Thymus (tissue), 11 donors: Measurements from ENCODE around the gene CEACAM18. TPM values are rescaled to one million over a fixed set of nuclear protein-coding genes. Genes with fewer than 3 reads are reported as not detected.

ENCODE experiments used
- DNase-seq, 9 donors: peaks; one replicate each; pipeline ENCODE4 v3.0.0-alpha.2; 2013; ENCODE audit warnings: low spot score in 9 of 9, low read depth in 6 of 9, missing footprints in 1 of 9
- H3K27ac ChIP-seq, 2 donors: one replicate each; pipeline ENCODE4 v1.5.1; 2013; ENCODE audit warnings: control low read depth in 1 of 2, low read depth in 1 of 2, low read length in 1 of 2, mild to moderate bottlenecking in 1 of 2, moderate library complexity in 1 of 2
- H3K27me3 ChIP-seq, 2 donors: one replicate each; pipeline ENCODE4 v1.5.1; 2013; ENCODE audit warnings: low read length in 1 of 2; ENCODE audit not compliant: control insufficient read depth in 2 of 2, insufficient read depth in 1 of 2
- H3K36me3 ChIP-seq, 2 donors: one replicate each; pipeline ENCODE4 v1.5.1; 2013; ENCODE audit warnings: low read length in 1 of 2, mild to moderate bottlenecking in 1 of 2, moderate library complexity in 1 of 2; ENCODE audit not compliant: control insufficient read depth in 2 of 2, insufficient read depth in 2 of 2
- H3K4me1 ChIP-seq, 2 donors: one replicate each; pipeline ENCODE4 v1.5.1; 2013; ENCODE audit warnings: low read length in 2 of 2; ENCODE audit not compliant: control insufficient read depth in 2 of 2, insufficient read depth in 2 of 2
- H3K4me3 ChIP-seq, 2 donors: one replicate each; pipeline ENCODE4 v1.5.1; 2013; ENCODE audit warnings: low read length in 2 of 2, control low read depth in 1 of 2, mild to moderate bottlenecking in 1 of 2
- H3K9me3 ChIP-seq, 2 donors: one replicate each; pipeline ENCODE4 v1.5.1; 2013; ENCODE audit warnings: low read length in 1 of 2, mild to moderate bottlenecking in 1 of 2; ENCODE audit not compliant: control insufficient read depth in 2 of 2, insufficient read depth in 1 of 2
- WGBS: extraction: QIAGEN DNeasy Blood & Tissue Kit; methylation state at CpG from one replicate; pipeline ENCODE4 v1.1.7; 2013; 5-methylcytosine and 5-hydroxymethylcytosine counted together
- polyA plus RNA-seq: library from polyadenylated mRNA; stranded (reverse); fragments of 200-250 nt; gene quantifications from one replicate; pipeline ENCODE4 v1.2.3, GENCODE V29; 2013
- total RNA-seq: library from RNA; stranded (reverse); fragments of 120-200 nt; gene quantifications from one replicate; pipeline ENCODE4 v1.2.4, GENCODE V29; 2013
- donor health status: healthy.

CEACAM18 gene
- total and polyA plus RNA-seq, 2 donors, result not detected

- no peak for DNase-seq
- Histone ChIP-seq H3K4me3 (no peak overlapping the region), H3K9me3 (no peaks in the 10 kb centered on the region), H3K27ac (no peak overlapping the region), H3K4me1 (peaks cover 0 to 4% of the 10 kb centered on the region in 2 donors), H3K27me3 (peaks cover 0 to 6% of the 10 kb centered on the region in 2 donors), H3K36me3 (no peaks in the 10 kb centered on the region)
- 85% methylated on average over 2 of the region's 2 CpGs for WGBS
Measured at GRCh38 chr19:51468545-51468920, 9.8 kb upstream of the CEACAM18 start.

- Histone ChIP-seq H3K4me1 (peaks cover 0 to 4% of the 10 kb centered on the region in 2 donors), H3K36me3 (no peaks in the 10 kb centered on the region), H3K9me3 (no peaks in the 10 kb centered on the region), H3K27ac (no peak overlapping the region), H3K4me3 (no peak overlapping the region), H3K27me3 (peaks cover 0 to 4% of the 10 kb centered on the region in 2 donors)
- WGBS, result 49% methylated on average over 4 of the region's 4 CpGs
- DNase-seq, result no peak
Measured at GRCh38 chr19:51469162-51469561, 9.2 kb upstream of the CEACAM18 start.

- Histone ChIP-seq H3K4me3 (no peak overlapping the region), H3K4me1 (peaks cover 0 to 4% of the 10 kb centered on the region in 2 donors), H3K27ac (no peak overlapping the region), H3K9me3 (no peaks in the 10 kb centered on the region), H3K36me3 (no peaks in the 10 kb centered on the region), H3K27me3 (peaks cover 0 to 3% of the 10 kb centered on the region in 2 donors)
- WGBS, result 88% methylated on average over 1 of the region's 1 CpG
- no peak for DNase-seq
Measured at GRCh38 chr19:51469629-51470028, 8.7 kb upstream of the CEACAM18 start.

- Histone ChIP-seq H3K27ac (no peak overlapping the region), H3K9me3 (no peaks in the 10 kb centered on the region), H3K4me1 (peaks cover 0 to 4% of the 10 kb centered on the region in 2 donors), H3K4me3 (no peak overlapping the region), H3K27me3 (no peaks in the 10 kb centered on the region), H3K36me3 (no peaks in the 10 kb centered on the region)
- 94% methylated on average over 9 of the region's 9 CpGs for WGBS
- DNase-seq, result no peak
Measured at GRCh38 chr19:51470966-51471365, 7.4 kb upstream of the CEACAM18 start.

- 91% methylated on average over 1 of the region's 1 CpG for WGBS
- H3K27ac ChIP-seq, result no peak overlapping the region
- no peaks in the 10 kb centered on the region for H3K36me3 ChIP-seq
- H3K4me3 ChIP-seq, result no peak overlapping the region
- no peaks in the 10 kb centered on the region for H3K9me3 ChIP-seq
- no peak for DNase-seq
- peaks cover 0 to 4% of the 10 kb centered on the region in 2 donors for H3K4me1 ChIP-seq
- H3K27me3 ChIP-seq, result no peaks in the 10 kb centered on the region
Measured at GRCh38 chr19:51471527-51471926, 6.8 kb upstream of the CEACAM18 start.

- 51% methylated on average over 4 of the region's 4 CpGs for WGBS
- Histone ChIP-seq H3K4me3 (no peak overlapping the region), H3K27ac (no peak overlapping the region), H3K36me3 (no peaks in the 10 kb centered on the region), H3K27me3 (no peaks in the 10 kb centered on the region), H3K9me3 (no peaks in the 10 kb centered on the region), H3K4me1 (peaks cover 0 to 4% of the 10 kb centered on the region in 2 donors)
- DNase-seq, result no peak
Measured at GRCh38 chr19:51472607-51473006, 5.7 kb upstream of the CEACAM18 start.

GRCh38 chr19:51473009-51473707 lies 5.2 kb upstream of the CEACAM18 start:
- Histone ChIP-seq H3K27ac (no peak overlapping the region), H3K9me3 (no peaks in the 10 kb centered on the region), H3K36me3 (no peaks in the 10 kb centered on the region), H3K27me3 (no peaks in the 10 kb centered on the region), H3K4me3 (no peak overlapping the region), H3K4me1 (peaks cover 0 to under 1% of the 10 kb centered on the region in 2 donors)
- DNase-seq, result peak; percentile 13 to 77 (median 53)
- WGBS, result 47% methylated on average over 7 of the region's 7 CpGs

GRCh38 chr19:51476164-51476563 lies 2.2 kb upstream of the CEACAM18 start:
- 79% methylated on average over 3 of the region's 3 CpGs for WGBS
- Histone ChIP-seq H3K27ac (no peak overlapping the region), H3K9me3 (no peaks in the 10 kb centered on the region), H3K4me3 (no peak overlapping the region), H3K27me3 (no peaks in the 10 kb centered on the region), H3K4me1 (no peaks in the 10 kb centered on the region), H3K36me3 (no peaks in the 10 kb centered on the region)
- DNase-seq, result no peak

GRCh38 chr19:51477344-51477743 lies 995 bp upstream of the CEACAM18 start:
- no peaks in the 10 kb centered on the region for H3K36me3 ChIP-seq
- H3K27me3 ChIP-seq, result no peaks in the 10 kb centered on the region
- no peak overlapping the region for H3K27ac ChIP-seq
- H3K4me1 ChIP-seq, result no peaks in the 10 kb centered on the region
- no peak overlapping the region for H3K4me3 ChIP-seq
- H3K9me3 ChIP-seq, result no peaks in the 10 kb centered on the region
- 80% methylated on average over 5 of the region's 5 CpGs for WGBS
- DNase-seq, result no peak
